Bronchial epithelial cell (primary cell): ENCODE data around the gene VANGL2. TPM values are rescaled to one million over a fixed set of nuclear protein-coding genes. Genes with fewer than 3 reads are reported as not detected.
A peak's percentile ranks its signal among the peaks of the same experiment; 100 is the strongest.

ENCODE experiments used
- DNase-seq: peaks from one replicate; pipeline ENCODE4 v3.0.0-alpha.2; 2010; ENCODE audit warnings: low read depth
- FAIRE-seq: peaks from 2 replicates; lab custom pipeline; 2011; peaks lifted over from hg19 to GRCh38; lab: Jason Lieb, UNC
- H3K27me3 ChIP-seq: 2 replicates; pipeline ENCODE4 v1.5.1; 2011; ENCODE audit warnings: low read length; ENCODE audit not compliant: control insufficient read depth, insufficient read depth
- H3K36me3 ChIP-seq: 2 replicates; pipeline ENCODE4 v1.5.1; 2011; ENCODE audit warnings: low read length; ENCODE audit not compliant: control insufficient read depth, insufficient read depth
- H3K4me3 ChIP-seq: 2 replicates; pipeline ENCODE4 v1.5.1; 2011; ENCODE audit warnings: mild to moderate bottlenecking, low read depth, low read length, control low read depth
- total RNA-seq: library from RNA; depleted of rRNA; stranded (reverse); fragments of >200 nt; gene quantifications from 2 replicates; pipeline ENCODE4 v1.2.1, GENCODE V29; 2014
- TF ChIP-seq, protein P1 (sequence below): IDR thresholded peaks from 2 replicates; pipeline ENCODE4 v1.5.1; 2011; ENCODE audit warnings: mild to moderate bottlenecking, moderate library complexity, low read length, control low read depth, inconsistent platforms; ENCODE audit not compliant: insufficient read depth, severe bottlenecking

VANGL2 gene
- total RNA-seq, 1 donor from 2014 or later = 1.6 TPM

- Histone ChIP-seq H3K4me3 (no peak overlapping the region), H3K27me3 (no peaks in the 10 kb centered on the region), H3K36me3 (no peaks in the 10 kb centered on the region)
- TF ChIP-seq, protein P1, sequence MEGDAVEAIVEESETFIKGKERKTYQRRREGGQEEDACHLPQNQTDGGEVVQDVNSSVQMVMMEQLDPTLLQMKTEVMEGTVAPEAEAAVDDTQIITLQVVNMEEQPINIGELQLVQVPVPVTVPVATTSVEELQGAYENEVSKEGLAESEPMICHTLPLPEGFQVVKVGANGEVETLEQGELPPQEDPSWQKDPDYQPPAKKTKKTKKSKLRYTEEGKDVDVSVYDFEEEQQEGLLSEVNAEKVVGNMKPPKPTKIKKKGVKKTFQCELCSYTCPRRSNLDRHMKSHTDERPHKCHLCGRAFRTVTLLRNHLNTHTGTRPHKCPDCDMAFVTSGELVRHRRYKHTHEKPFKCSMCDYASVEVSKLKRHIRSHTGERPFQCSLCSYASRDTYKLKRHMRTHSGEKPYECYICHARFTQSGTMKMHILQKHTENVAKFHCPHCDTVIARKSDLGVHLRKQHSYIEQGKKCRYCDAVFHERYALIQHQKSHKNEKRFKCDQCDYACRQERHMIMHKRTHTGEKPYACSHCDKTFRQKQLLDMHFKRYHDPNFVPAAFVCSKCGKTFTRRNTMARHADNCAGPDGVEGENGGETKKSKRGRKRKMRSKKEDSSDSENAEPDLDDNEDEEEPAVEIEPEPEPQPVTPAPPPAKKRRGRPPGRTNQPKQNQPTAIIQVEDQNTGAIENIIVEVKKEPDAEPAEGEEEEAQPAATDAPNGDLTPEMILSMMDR = no peak
- DNase-seq = no peak
- no peak for FAIRE-seq
Observed at GRCh38 chr1:160404094-160404493, 3.7 kb downstream of the VANGL2 start.

DNA sequence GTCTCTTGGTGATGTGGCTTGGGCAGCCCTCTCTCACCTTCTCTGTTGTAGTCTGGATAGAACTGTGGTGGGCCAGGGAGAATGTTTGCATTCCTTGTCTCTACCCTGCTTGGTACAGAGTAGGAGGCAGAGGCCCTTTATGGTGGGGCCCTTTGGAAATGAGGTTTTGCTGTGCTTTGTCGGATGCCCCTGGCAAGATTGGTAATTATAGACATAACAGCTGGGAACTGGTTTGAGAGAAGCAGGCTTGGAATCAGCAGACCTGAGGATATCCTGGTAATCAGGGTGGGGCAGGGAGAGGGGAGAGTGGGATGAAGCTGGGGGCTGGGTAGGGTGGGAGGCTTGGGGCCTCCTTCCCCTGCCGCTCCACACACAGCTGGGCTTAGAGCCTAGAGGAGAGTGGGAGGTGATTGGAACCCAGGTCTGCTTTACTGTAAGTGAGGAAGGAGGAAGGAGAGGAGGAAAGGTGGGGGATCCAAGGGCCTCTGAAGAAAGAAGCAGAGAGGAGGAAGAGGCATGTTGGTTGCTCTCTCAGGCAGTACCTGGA is 5.0 kb downstream of the VANGL2 start:
- Histone ChIP-seq H3K36me3 (no peaks in the 10 kb centered on the region), H3K27me3 (no peaks in the 10 kb centered on the region), H3K4me3 (no peak overlapping the region)
- DNase-seq (no peak), FAIRE-seq (no peak)
- TF ChIP-seq, protein P1 = no peak

DNA sequence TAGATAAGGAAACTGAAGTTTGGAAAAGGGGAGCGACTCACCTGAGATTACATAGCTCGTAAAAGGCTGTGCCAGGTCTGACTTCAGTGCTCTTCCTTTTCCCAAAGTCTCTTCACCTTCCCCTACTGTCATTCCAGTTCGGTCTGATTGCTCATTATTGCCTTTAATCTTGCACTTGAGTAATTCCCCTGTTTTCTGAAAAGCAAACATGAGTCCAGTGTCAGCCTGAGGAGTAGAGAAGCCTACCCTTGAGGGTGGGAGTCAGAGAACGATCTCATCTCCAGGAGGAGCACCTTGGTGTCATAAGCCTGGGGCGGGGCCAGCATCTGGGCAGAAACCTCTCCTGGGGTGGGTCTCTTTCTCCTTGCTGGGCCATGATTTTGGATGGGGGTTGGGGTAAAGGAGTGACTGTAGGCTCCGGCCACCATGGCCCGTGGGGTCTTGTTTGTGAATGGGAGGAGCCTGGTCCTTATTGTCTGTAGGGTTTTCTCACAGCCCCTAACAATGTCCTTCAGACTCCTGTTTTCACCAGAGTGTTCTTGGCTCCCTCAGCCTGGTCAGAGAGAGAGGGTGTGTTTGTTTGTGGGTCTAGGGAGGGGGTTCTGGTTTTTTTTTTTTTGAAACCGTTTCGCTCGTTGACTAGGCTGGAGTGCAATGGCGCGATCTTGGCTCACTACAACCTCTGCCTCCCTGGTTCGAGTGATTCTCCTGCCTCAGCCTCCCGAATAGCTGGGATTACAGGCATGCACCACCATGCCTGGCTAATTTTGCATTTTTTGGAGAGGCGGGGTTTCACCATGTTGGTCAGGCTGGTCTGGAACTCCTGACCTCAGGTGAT is 6.0 kb downstream of the VANGL2 start:
- TF ChIP-seq, protein P1 = no peak
- FAIRE-seq (no peak), DNase-seq (peak; percentile 52)
- no peaks in the 10 kb centered on the region for H3K27me3 ChIP-seq
- H3K36me3 ChIP-seq = no peaks in the 10 kb centered on the region
- no peak overlapping the region for H3K4me3 ChIP-seq

DNA sequence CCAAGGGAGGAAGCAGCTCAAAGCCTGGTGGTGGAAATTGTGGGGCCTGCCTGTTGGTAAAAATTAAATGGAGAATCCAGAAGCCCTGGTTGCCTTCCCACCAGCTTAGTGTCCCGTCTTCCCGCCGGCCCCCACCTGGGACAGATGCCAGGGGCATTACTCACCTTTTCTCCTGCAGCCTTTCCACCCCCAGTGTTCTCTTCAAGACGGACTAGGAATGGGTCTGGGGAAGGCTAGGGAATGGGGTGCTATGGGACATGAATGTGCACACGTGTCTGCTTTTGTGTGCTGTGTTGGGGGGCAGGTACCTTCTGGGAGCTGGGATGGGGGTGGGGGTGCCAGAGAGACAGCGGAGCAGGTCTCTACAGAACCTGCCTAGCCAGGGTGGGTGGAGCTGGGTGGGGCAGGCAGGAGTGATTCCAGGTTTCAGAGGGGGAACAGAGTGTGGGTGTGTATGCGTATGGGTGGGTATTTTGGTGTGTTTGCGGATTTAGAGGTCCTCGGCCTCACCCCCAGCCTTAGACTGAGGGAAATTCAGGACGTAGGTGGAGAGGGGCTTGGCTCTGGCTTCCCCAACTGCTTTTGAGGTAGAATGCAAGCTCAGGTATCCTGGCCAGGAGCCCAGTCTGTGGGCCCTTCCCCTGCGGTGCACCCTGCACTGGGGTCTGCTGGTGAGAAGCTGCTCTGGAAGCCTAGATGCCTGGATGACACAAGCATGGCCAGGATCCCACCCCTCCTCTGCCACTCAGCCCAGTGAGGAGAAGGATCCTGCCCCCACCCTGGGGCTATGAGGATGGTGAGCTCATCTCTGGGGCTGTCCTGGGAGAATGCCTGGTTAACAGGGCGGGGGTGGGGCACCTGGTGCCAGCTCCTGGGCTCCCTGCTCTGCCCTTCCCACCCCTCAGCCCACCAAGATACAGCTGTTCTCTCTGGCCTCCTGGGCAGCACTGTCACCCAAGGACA is 7.8 kb downstream of the VANGL2 start:
- DNase-seq (peak; percentile 83), FAIRE-seq (no peak)
- no peaks in the 10 kb centered on the region for H3K27me3 ChIP-seq
- H3K4me3 ChIP-seq = peak overlapping the region; percentile 13
- no peaks in the 10 kb centered on the region for H3K36me3 ChIP-seq
- TF ChIP-seq, protein P1 = no peak

DNA sequence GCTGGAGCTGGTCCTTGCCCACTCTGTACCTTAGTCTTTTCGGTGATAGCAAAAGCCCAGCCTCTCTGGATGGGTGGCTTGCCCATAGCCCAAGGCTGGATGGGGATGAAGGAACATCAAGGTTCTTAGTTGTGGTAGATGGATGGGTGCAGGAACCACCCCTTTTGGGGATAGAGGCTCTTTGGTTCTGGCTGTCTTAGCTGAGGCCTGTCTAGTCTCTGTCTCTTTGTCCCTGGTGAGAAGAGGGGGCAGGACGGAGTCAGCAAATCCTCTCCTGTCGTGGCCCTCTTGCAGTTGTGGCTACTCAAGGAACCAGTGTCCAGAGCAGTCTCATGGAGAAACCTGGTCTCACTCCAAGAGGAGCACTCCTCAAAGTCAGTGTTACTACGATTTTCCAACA is 8.5 kb downstream of the VANGL2 start:
- H3K27me3 ChIP-seq = no peaks in the 10 kb centered on the region
- DNase-seq (no peak), FAIRE-seq (no peak)
- TF ChIP-seq, protein P1 = no peak
- no peak overlapping the region for H3K4me3 ChIP-seq
- no peaks in the 10 kb centered on the region for H3K36me3 ChIP-seq
